ENCODE results near the gene KCNIP3.

KCNIP3 gene

DNA sequence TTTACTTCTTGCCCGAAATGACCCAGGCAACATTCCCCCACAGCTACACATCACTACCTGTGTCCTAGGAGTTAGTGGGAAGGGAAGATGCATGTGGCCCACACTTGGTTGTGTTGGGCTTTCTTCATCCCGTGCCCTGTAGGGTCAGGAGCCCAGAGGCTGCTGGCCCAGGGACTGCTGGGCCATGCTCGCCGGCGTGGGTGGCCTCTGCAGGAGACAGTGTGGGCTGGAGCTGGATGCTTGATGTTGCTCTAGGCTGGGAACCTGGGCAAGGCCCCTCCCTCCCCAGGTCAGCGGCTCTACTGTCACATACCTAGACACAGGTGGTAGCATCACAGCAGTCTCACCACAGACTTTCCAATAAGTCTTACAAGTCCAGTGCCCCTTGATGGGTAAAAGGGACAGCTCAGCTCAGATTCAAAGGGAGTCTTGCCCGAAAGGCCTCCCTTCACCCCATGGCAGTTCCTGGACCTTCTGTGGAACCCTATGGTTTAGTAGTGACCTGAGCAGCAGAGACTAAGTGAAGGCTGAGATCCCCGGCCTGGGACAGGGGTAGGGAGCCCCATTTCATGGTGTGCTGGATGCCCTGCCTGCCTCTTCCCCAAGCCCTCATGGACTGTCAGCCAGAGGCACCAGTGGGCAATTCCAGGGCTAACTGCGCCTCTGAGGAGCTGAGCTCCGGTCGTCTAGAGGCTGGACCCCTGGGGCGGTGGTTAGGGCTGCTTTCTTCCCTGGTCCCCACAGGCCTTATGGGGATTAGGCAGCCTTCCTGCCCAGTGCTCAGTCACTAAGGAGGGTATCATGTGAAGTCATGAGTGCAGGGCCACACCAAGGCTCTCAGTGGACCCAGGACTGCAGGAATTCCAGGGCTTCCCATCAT is 59.9 kb downstream of the KCNIP3 start:
- H3K36me3 ChIP-seq (ENCODE audit: insufficient read depth, low read length) = no peaks in the 10 kb centered on the region
- no peak overlapping the region for H3K4me3 ChIP-seq (ENCODE audit: low read depth, low read length)
- peaks cover 10% of the 10 kb centered on the region for H3K4me1 ChIP-seq (ENCODE audit: control insufficient read depth, insufficient read depth, low read length, unreplicated experiment)
- no peak overlapping the region for H3K27ac ChIP-seq (ENCODE audit: low read depth, low read length)
- H3K27me3 ChIP-seq (ENCODE audit: insufficient read depth, low read length) = no peaks in the 10 kb centered on the region
- H2AFZ ChIP-seq (ENCODE audit: low read length, unreplicated experiment) = no peak overlapping the region
- H3K79me2 ChIP-seq (ENCODE audit: control insufficient read depth, insufficient read depth, low read length, unreplicated experiment) = peaks cover 9% of the 10 kb centered on the region

- H3K36me3 ChIP-seq (ENCODE audit: insufficient read depth, low read length) = no peaks in the 10 kb centered on the region
Observed at GRCh38 chr2:95357717-95358280, 60.7 kb downstream of the KCNIP3 start.

GRCh38 chr2:95359031-95359430 is 61.9 kb downstream of the KCNIP3 start:
- Histone ChIP-seq H3K79me2 (ENCODE audit: control insufficient read depth, insufficient read depth, low read length, unreplicated experiment) (peaks cover 9% of the 10 kb centered on the region), H3K27me3 (ENCODE audit: insufficient read depth, low read length) (no peaks in the 10 kb centered on the region), H3K4me3 (ENCODE audit: low read depth, low read length) (no peak overlapping the region), H3K27ac (ENCODE audit: low read depth, low read length) (no peak overlapping the region), H2AFZ (ENCODE audit: low read length, unreplicated experiment) (no peak overlapping the region), H3K36me3 (ENCODE audit: insufficient read depth, low read length) (no peaks in the 10 kb centered on the region), H3K4me1 (ENCODE audit: control insufficient read depth, insufficient read depth, low read length, unreplicated experiment) (peaks cover 10% of the 10 kb centered on the region)

More at GRCh38 chr2:95357717-95358280, 60.7 kb downstream of the KCNIP3 start:
- Histone ChIP-seq H3K27ac (ENCODE audit: low read depth, low read length) (no peak overlapping the region), H3K4me1 (ENCODE audit: control insufficient read depth, insufficient read depth, low read length, unreplicated experiment) (peaks cover 10% of the 10 kb centered on the region), H3K4me3 (ENCODE audit: low read depth, low read length) (no peak overlapping the region), H3K27me3 (ENCODE audit: insufficient read depth, low read length) (no peaks in the 10 kb centered on the region), H2AFZ (ENCODE audit: low read length, unreplicated experiment) (no peak overlapping the region), H3K79me2 (ENCODE audit: control insufficient read depth, insufficient read depth, low read length, unreplicated experiment) (peaks cover 9% of the 10 kb centered on the region)

- Histone ChIP-seq H3K27me3 (ENCODE audit: insufficient read depth, low read length) (no peaks in the 10 kb centered on the region), H3K79me2 (ENCODE audit: control insufficient read depth, insufficient read depth, low read length, unreplicated experiment) (peaks cover 9% of the 10 kb centered on the region), H3K4me3 (ENCODE audit: low read depth, low read length) (no peak overlapping the region), H2AFZ (ENCODE audit: low read length, unreplicated experiment) (no peak overlapping the region), H3K4me1 (ENCODE audit: control insufficient read depth, insufficient read depth, low read length, unreplicated experiment) (peaks cover 10% of the 10 kb centered on the region), H3K36me3 (ENCODE audit: insufficient read depth, low read length) (no peaks in the 10 kb centered on the region), H3K27ac (ENCODE audit: low read depth, low read length) (no peak overlapping the region)
Observed at GRCh38 chr2:95359501-95359930, 62.4 kb downstream of the KCNIP3 start.

GRCh38 chr2:95361216-95361980 is 64.3 kb downstream of the KCNIP3 start:
- Histone ChIP-seq H3K4me3 (ENCODE audit: low read depth, low read length) (no peak overlapping the region), H3K79me2 (ENCODE audit: control insufficient read depth, insufficient read depth, low read length, unreplicated experiment) (peaks cover 9% of the 10 kb centered on the region), H3K27me3 (ENCODE audit: insufficient read depth, low read length) (no peaks in the 10 kb centered on the region), H3K36me3 (ENCODE audit: insufficient read depth, low read length) (no peaks in the 10 kb centered on the region), H3K4me1 (ENCODE audit: control insufficient read depth, insufficient read depth, low read length, unreplicated experiment) (peaks cover 10% of the 10 kb centered on the region), H2AFZ (ENCODE audit: low read length, unreplicated experiment) (no peak overlapping the region), H3K27ac (ENCODE audit: low read depth, low read length) (no peak overlapping the region)

DNA sequence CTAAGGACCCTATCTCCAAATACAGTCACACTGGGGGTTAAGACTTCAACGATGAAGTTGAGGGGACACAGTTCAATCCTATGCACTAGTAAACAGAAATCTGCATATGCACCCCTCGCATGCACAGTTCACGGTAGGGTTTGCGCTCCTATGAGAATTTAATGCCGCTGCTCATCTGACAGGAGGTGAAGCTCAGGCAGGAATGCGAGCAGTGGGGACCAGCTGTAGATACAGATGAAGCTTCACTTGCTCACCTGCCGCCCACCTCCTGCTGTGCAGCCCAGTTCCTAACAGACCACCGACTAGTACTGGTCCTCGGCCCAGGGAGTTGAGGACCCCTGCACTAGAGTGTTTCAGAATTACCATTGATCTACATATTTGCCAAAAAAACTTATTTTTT is 65.3 kb downstream of the KCNIP3 start:
- no peak overlapping the region for H2AFZ ChIP-seq (ENCODE audit: low read length, unreplicated experiment)
- no peak overlapping the region for H3K4me3 ChIP-seq (ENCODE audit: low read depth, low read length)
- H3K27ac ChIP-seq (ENCODE audit: low read depth, low read length) = no peak overlapping the region
- no peaks in the 10 kb centered on the region for H3K36me3 ChIP-seq (ENCODE audit: insufficient read depth, low read length)
- H3K79me2 ChIP-seq (ENCODE audit: control insufficient read depth, insufficient read depth, low read length, unreplicated experiment) = peaks cover 4% of the 10 kb centered on the region
- H3K4me1 ChIP-seq (ENCODE audit: control insufficient read depth, insufficient read depth, low read length, unreplicated experiment) = peaks cover 10% of the 10 kb centered on the region
- H3K27me3 ChIP-seq (ENCODE audit: insufficient read depth, low read length) = no peaks in the 10 kb centered on the region

- Histone ChIP-seq H3K4me1 (ENCODE audit: control insufficient read depth, insufficient read depth, low read length, unreplicated experiment) (no peaks in the 10 kb centered on the region), H3K4me3 (ENCODE audit: low read depth, low read length) (no peak overlapping the region), H3K27ac (ENCODE audit: low read depth, low read length) (no peak overlapping the region), H3K36me3 (ENCODE audit: insufficient read depth, low read length) (no peaks in the 10 kb centered on the region), H3K79me2 (ENCODE audit: control insufficient read depth, insufficient read depth, low read length, unreplicated experiment) (no peaks in the 10 kb centered on the region), H3K27me3 (ENCODE audit: insufficient read depth, low read length) (no peaks in the 10 kb centered on the region), H2AFZ (ENCODE audit: low read length, unreplicated experiment) (no peak overlapping the region)
Observed at GRCh38 chr2:95366514-95366913, 69.4 kb downstream of the KCNIP3 start.

- Histone ChIP-seq H3K4me3 (ENCODE audit: low read depth, low read length) (no peak overlapping the region), H3K27ac (ENCODE audit: low read depth, low read length) (no peak overlapping the region), H3K27me3 (ENCODE audit: insufficient read depth, low read length) (no peaks in the 10 kb centered on the region), H3K79me2 (ENCODE audit: control insufficient read depth, insufficient read depth, low read length, unreplicated experiment) (no peaks in the 10 kb centered on the region), H3K4me1 (ENCODE audit: control insufficient read depth, insufficient read depth, low read length, unreplicated experiment) (no peaks in the 10 kb centered on the region), H3K36me3 (ENCODE audit: insufficient read depth, low read length) (no peaks in the 10 kb centered on the region), H2AFZ (ENCODE audit: low read length, unreplicated experiment) (no peak overlapping the region)
Observed at GRCh38 chr2:95372216-95372829, 75.2 kb downstream of the KCNIP3 start.

GRCh38 chr2:95372845-95373244 is 75.7 kb downstream of the KCNIP3 start:
- Histone ChIP-seq H3K27me3 (ENCODE audit: insufficient read depth, low read length) (no peaks in the 10 kb centered on the region), H3K79me2 (ENCODE audit: control insufficient read depth, insufficient read depth, low read length, unreplicated experiment) (no peaks in the 10 kb centered on the region), H3K4me3 (ENCODE audit: low read depth, low read length) (no peak overlapping the region), H2AFZ (ENCODE audit: low read length, unreplicated experiment) (no peak overlapping the region), H3K27ac (ENCODE audit: low read depth, low read length) (no peak overlapping the region), H3K36me3 (ENCODE audit: insufficient read depth, low read length) (no peaks in the 10 kb centered on the region), H3K4me1 (ENCODE audit: control insufficient read depth, insufficient read depth, low read length, unreplicated experiment) (no peaks in the 10 kb centered on the region)

GRCh38 chr2:95374029-95374428 is 76.9 kb downstream of the KCNIP3 start:
- Histone ChIP-seq H3K4me3 (ENCODE audit: low read depth, low read length) (no peak overlapping the region), H2AFZ (ENCODE audit: low read length, unreplicated experiment) (no peak overlapping the region), H3K4me1 (ENCODE audit: control insufficient read depth, insufficient read depth, low read length, unreplicated experiment) (no peaks in the 10 kb centered on the region), H3K79me2 (ENCODE audit: control insufficient read depth, insufficient read depth, low read length, unreplicated experiment) (no peaks in the 10 kb centered on the region), H3K36me3 (ENCODE audit: insufficient read depth, low read length) (no peaks in the 10 kb centered on the region), H3K27me3 (ENCODE audit: insufficient read depth, low read length) (no peaks in the 10 kb centered on the region), H3K27ac (ENCODE audit: low read depth, low read length) (no peak overlapping the region)
